Measurements from ENCODE around the gene MBD6. TPM values are rescaled to one million over a fixed set of nuclear protein-coding genes. Genes with fewer than 3 reads are reported as not detected.

MBD6 gene
- polyA plus RNA-seq, 2 of the 4 experiments (the other 2 are of a cell fraction): 4.6 to 24.2 TPM

DNA sequence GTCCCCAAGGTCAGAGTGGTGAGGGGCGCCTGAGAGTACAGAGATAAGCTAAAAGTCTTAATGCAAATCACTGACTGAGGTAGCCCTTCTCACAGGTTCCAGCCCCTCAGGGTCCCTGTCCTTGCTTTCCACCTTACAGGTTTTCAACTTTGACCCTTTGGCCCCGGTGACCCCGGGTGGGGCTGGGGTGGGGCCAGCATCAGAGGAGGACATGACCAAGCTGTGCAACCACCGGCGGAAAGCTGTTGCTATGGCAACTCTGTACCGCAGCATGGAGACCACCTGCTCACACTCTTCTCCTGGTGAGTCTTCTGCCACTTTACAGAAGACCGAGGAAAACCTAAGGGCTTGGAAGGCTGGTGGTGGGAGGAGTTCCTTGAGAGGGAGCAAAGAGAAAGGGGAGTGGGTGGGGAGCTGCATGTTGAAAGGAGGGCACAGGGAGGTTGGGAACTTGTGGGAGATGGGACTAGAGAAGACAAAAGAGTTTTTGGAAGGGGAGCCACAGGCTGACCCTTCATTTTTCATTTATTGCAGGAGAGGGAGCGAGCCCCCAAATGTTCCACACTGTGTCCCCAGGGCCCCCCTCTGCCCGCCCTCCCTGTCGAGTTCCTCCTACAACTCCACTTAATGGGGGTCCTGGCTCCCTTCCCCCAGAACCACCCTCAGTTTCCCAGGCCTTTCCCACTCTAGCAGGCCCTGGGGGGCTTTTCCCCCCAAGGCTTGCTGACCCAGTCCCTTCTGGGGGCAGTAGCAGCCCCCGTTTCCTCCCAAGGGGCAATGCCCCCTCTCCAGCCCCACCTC, 2.4 kb downstream of the MBD6 start:
- ChIA-PET CTCF (interaction anchor here (0.6 to 1.9 kb wide), 8 partner anchors 9 to 282 kb away, joined by 3 to 7 read pairs (median 4); no protein-coding TSS in a partner anchor), POLR2A (no interaction called here)
- H3K4me3 ChIP-seq: no peak overlapping the region
- peak overlapping the region; percentile 92 for H3K4me2 ChIP-seq
- H3K4me1 ChIP-seq: peaks cover 36% of the 10 kb centered on the region
- ATAC-seq: no peak
- no peak for FAIRE-seq
- no peaks in the 10 kb centered on the region for H3K9me3 ChIP-seq
- WGBS (ENCODE audit: missing lambda C conversion rate): 68% methylated on average over 10 of the region's 11 CpGs
- TF ChIP-seq NPAS2 (CRISPR knock-in tag; IDR thresholded peaks at IDR 0.05; ENCODE audit: borderline replicate concordance) (no peak), REST (IDR thresholded peaks at IDR 0.05) (no peak), TFCP2L1 (CRISPR knock-in tag; IDR thresholded peaks at IDR 0.05) (no peak), EHF (CRISPR knock-in tag; IDR thresholded peaks at IDR 0.05) (no peak), GATA3 (IDR thresholded peaks at IDR 0.05; ENCODE audit: borderline replicate concordance) (no peak), MYC (IDR thresholded peaks at IDR 0.05; ENCODE audit: borderline replicate concordance, low read length) (no peak), EHMT2 (IDR thresholded peaks at IDR 0.05; ENCODE audit: low read depth) (no peak), HDAC2 (IDR thresholded peaks at IDR 0.05) (no peak), FOXS1 (CRISPR knock-in tag; IDR thresholded peaks at IDR 0.05) (no peak), ZC3H11A (IDR thresholded peaks at IDR 0.05) (no peak)
- TF ChIP-seq, protein P1, sequence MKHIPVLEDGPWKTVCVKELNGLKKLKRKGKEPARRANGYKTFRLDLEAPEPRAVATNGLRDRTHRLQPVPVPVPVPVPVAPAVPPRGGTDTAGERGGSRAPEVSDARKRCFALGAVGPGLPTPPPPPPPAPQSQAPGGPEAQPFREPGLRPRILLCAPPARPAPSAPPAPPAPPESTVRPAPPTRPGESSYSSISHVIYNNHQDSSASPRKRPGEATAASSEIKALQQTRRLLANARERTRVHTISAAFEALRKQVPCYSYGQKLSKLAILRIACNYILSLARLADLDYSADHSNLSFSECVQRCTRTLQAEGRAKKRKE (CRISPR knock-in tag; IDR thresholded peaks at IDR 0.05; ENCODE audit: low read depth): no peak
- DNase-seq (ENCODE audit: low read depth in 1 of 2, low spot score in 1 of 2): no peak
- no peak overlapping the region for H3K27ac ChIP-seq

GRCh38 chr12:57525615-57526383, 3.2 kb downstream of the MBD6 start:
- no peak overlapping the region for H3K4me2 ChIP-seq
- POLR2A ChIA-PET: no interaction called here

More at GRCh38 chr12:57525615-57526383, 3.2 kb downstream of the MBD6 start:
- ATAC-seq: no peak
- peaks cover 35% of the 10 kb centered on the region for H3K4me1 ChIP-seq
- no peak for DNase-seq (ENCODE audit: low read depth in 1 of 2, low spot score in 1 of 2)
- CTCF ChIA-PET: interaction anchor here (1.1 to 1.9 kb wide), 3 partner anchors 10 to 210 kb away, joined by 3 to 7 read pairs (median 3); no protein-coding TSS in a partner anchor
- H3K4me3 ChIP-seq: no peak overlapping the region
- peak overlapping the region in 1 of 2 experiments; percentile 42; a peak in 1 of 6 replicates for H3K27ac ChIP-seq
- H3K9me3 ChIP-seq: no peaks in the 10 kb centered on the region
- FAIRE-seq: no peak
- TF ChIP-seq HES2 (IDR thresholded peaks at IDR 0.05) (no peak), BHLHE40 (IDR thresholded peaks at IDR 0.05; ENCODE audit: low read depth, low read length) (no peak), CHD4 (IDR thresholded peaks at IDR 0.05; ENCODE audit: borderline replicate concordance) (no peak), SREBF2 (IDR thresholded peaks at IDR 0.05) (no peak), REST (IDR thresholded peaks at IDR 0.05) (no peak), EHF (CRISPR knock-in tag; IDR thresholded peaks at IDR 0.05) (no peak), MYC (IDR thresholded peaks at IDR 0.05; ENCODE audit: borderline replicate concordance, low read length) (no peak), FOSL2 (IDR thresholded peaks at IDR 0.05) (no peak), FOSL2 (CRISPR knock-in tag; IDR thresholded peaks at IDR 0.05) (no peak), FOSB (CRISPR knock-in tag; IDR thresholded peaks at IDR 0.05) (no peak), ZNF302 (CRISPR knock-in tag; IDR thresholded peaks at IDR 0.05) (no peak), RCOR1 (IDR thresholded peaks at IDR 0.05; ENCODE audit: low read depth, low read length) (no peak), CBX2 (IDR thresholded peaks at IDR 0.05; ENCODE audit: borderline replicate concordance, low read depth) (no peak), POLR2AphosphoS2 (conservative IDR thresholded peaks at IDR 0.05; ENCODE audit: low read length) (no peak), CBX8 (IDR thresholded peaks at IDR 0.05) (no peak), CHD2 (IDR thresholded peaks at IDR 0.05; ENCODE audit: low read length, partially characterized antibody) (no peak)
- TF ChIP-seq, protein P2, sequence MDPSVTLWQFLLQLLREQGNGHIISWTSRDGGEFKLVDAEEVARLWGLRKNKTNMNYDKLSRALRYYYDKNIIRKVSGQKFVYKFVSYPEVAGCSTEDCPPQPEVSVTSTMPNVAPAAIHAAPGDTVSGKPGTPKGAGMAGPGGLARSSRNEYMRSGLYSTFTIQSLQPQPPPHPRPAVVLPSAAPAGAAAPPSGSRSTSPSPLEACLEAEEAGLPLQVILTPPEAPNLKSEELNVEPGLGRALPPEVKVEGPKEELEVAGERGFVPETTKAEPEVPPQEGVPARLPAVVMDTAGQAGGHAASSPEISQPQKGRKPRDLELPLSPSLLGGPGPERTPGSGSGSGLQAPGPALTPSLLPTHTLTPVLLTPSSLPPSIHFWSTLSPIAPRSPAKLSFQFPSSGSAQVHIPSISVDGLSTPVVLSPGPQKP (IDR thresholded peaks at IDR 0.05; ENCODE audit: low read depth, low read length): no peak
- WGBS (ENCODE audit: missing lambda C conversion rate): 86% methylated on average over 13 of the region's 16 CpGs

Measured in A549 (cell line).